GM12874 (cell line): ENCODE results near the gene COBL.

ENCODE experiments used
- TF ChIP-seq, protein P1 (sequence below): IDR thresholded peaks from 2 replicates; pipeline ENCODE4 v1.5.1; 2011; ENCODE audit warnings: low read depth, mild to moderate bottlenecking, control low read depth, low read length, moderate library complexity; ENCODE audit not compliant: insufficient read depth

COBL gene

DNA sequence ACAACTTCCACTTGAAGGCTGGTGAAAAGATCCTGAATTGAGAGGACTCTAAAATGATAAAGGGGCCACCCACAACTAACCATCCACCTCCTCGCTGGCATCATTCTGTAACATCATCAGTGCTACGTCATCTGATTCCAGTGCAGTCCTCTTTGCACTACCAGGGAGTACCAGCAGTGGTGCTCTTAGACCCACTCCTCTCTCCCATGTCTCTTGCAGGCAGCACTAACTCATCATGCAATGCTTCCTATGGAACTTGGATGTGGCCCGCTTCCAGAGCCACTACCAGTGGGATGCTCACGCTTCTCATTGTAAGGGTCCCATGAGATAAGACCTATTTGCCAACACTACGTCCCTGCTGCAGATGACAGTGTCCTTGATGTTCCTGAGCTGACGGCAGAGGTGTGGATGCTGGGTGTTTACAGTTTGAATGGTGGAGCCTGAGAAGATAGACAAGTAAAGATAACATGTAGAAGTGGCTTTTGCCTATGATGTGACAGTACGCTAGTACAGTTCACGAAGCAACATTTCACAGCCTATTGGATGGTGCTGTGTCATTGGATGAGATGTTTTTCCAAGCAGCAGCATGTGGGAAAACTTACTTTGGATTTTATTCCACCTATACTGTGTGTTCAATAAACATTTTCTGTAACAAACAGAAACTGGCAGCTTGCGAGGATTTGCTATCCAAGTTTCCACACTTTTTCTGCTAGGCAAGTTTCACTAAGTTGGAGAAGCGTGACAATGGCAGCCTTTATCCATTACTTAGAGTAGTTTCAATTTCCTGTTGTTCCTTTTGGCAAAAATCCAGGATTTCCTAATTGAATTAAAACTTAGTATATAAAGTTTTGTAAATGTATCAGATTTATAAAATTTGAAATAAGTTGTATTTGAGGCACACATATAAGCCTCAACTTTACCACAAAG is 35.8 kb upstream of the COBL start:
- TF ChIP-seq, protein P1, sequence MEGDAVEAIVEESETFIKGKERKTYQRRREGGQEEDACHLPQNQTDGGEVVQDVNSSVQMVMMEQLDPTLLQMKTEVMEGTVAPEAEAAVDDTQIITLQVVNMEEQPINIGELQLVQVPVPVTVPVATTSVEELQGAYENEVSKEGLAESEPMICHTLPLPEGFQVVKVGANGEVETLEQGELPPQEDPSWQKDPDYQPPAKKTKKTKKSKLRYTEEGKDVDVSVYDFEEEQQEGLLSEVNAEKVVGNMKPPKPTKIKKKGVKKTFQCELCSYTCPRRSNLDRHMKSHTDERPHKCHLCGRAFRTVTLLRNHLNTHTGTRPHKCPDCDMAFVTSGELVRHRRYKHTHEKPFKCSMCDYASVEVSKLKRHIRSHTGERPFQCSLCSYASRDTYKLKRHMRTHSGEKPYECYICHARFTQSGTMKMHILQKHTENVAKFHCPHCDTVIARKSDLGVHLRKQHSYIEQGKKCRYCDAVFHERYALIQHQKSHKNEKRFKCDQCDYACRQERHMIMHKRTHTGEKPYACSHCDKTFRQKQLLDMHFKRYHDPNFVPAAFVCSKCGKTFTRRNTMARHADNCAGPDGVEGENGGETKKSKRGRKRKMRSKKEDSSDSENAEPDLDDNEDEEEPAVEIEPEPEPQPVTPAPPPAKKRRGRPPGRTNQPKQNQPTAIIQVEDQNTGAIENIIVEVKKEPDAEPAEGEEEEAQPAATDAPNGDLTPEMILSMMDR: no peak

DNA sequence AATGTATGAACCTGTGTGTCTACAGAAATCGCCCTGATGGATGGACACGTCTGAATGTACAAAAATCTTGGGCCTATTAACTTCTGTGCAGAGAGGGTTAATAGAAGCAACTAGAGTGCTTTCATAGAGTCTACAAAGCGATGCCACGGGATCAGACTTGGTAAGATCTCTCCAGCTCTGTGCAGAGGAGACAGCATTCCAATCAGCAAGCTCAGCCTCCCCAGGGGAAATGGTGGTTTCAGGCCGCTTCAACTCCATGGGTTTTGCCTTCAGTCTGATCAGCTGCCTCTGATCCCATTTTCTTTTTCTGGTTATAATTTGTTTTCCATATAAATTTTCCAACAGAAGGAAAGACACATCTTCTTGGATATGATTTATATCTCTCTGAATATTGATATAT is 35.1 kb upstream of the COBL start:
- TF ChIP-seq, protein P1: no peak

DNA sequence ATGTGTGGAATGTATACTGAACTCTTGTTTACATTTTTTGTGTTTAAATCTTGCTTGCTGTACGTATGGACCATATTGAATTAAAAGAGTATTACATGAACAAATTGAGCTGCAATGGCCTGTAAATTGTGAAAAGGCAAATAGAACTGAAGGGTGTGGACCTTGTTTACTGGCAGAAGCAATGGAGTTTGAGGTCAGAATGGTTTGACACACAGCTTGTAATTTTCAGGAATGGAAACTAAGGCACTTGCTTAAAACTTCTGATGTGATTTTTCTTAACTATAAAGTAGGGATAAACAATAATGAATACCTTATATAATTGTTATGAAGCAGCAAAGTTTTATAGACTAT is 33.9 kb upstream of the COBL start:
- TF ChIP-seq, protein P1: no peak

DNA sequence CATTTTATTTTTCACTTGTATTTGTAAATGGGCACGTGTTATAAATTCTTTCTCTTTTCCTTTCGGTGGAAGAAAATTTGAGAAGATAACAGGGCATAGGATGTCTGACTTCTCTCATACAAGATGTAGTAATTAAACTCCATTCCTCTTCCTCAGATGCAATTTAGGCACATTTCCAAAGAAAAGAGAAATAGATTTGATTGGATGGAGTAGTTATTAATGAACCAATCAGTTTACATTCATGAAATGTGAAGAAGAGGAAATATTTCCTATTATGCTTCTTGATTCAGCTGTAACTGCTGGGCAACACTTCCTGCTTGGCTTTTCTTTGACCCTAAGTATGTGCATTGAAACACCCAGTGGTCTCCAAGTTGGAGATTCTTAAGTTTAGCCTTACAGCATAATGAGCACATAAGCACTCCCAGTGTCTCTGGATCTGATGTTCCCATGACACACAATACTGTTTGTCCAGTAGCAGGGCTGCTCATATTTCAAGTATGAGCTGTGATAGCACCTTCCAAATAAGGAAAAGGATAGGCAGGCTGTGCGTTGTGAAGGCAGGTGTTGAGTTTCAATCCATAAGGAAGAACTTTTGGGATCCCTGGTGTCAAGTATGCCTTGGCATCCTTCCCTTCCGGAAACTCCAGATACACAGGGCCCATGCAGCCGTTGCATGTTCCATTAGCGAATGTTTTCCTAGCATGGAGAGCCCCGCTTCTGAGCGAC is 33.4 kb upstream of the COBL start:
- TF ChIP-seq, protein P1: no peak

DNA sequence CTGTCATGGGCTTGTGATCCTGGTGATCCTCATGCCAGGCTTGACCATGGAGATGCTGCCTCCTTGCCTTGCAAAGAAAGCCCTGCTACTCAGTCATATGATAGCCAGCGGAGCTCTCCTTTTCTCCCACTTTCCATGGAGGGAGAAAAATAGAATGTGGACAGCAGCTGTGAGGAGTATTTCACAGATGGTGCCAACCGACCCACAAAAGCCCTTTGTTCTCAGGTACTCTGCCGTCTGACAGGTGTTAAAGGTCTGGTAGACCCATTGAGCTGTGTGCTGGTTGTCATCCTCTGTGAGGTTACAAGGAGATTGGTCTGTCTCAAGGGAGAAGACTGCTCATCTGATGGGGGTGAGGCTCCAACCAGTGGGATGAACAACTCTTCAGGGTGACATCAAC is 29.5 kb upstream of the COBL start:
- TF ChIP-seq, protein P1: no peak

DNA sequence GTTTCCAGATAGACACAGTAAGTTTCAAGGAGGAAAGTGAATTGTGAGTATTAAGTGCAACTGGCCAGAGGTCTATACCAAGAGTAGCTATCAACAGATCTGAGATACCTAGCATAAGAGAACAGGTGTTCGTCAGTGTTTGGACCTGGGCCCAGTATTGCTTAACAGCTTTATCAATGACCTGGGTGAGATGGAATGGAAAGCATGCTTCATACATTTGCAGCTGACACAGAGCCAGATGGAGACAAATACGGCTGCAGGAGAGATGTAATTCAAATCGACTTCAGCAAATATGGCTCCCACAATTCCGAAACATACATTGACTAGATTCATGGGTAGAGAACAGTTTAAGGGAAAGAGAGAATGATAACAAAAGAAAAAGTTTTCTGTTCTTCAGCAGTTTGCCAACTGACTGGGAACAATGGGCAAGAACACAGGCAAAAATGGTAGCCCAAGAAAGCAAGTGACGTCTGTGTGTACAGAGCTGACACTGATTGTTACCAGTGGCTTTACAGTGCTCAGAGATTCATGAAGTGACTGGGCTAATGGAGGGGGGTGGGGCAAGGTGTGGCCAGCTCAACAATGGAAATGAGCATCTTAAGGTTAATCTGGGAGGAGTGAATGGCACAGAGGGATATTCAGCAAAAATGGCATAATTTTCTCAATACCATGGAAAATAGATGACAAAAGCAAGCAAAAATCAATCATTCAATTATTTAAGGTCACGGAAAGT is 28.0 kb upstream of the COBL start:
- TF ChIP-seq, protein P1: no peak

DNA sequence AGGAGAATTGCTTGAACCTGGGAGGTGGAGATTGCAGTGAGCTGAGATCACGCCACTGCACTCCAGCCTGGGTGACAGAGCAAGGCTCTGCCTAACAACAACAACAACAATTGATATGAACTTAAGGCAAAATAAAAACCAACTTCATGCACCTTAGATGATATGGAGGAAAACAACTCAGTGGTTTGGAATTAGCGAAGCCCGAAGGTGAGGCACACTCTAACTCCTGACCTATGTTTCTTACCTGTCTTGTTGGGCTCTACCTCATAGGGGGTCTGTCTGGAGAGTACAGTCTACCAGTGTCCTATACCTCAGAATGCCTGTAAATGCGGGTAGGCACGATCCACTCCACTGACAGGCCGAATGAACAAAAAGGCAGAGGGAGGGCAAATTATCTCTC is 24.3 kb upstream of the COBL start:
- TF ChIP-seq, protein P1: no peak
